Hematopoietic multipotent progenitor cell (in vitro differentiated cells): ENCODE data around the gene STXBP3. TPM values are rescaled to one million over a fixed set of nuclear protein-coding genes. Genes with fewer than 3 reads are reported as not detected.
A peak's percentile ranks its signal among the peaks of the same experiment; 100 is the strongest.

Source experiments
- DNase-seq, 3 donors: peaks; one replicate each; pipeline ENCODE4 v3.0.0-alpha.2; 2011 to 2015; ENCODE audit warnings: low read depth in 2 of 3, low spot score in 2 of 3
- total RNA-seq: library from RNA; depleted of rRNA; stranded (reverse); fragments of >200 nt; gene quantifications from one replicate; pipeline ENCODE4 v1.2.3, GENCODE V29; 2012

STXBP3 gene
- total RNA-seq, 1 donor: 19.9 TPM

- DNase-seq: no peak
Observed at GRCh38 chr1:108831225-108831624, 84.8 kb downstream of the STXBP3 start.

GRCh38 chr1:108832929-108833328 is 86.5 kb downstream of the STXBP3 start:
- DNase-seq: no peak

- DNase-seq: no peak
Observed at GRCh38 chr1:108841703-108842102, 95.2 kb downstream of the STXBP3 start.

GRCh38 chr1:108842525-108843181 is 96.2 kb downstream of the STXBP3 start:
- DNase-seq: no peak

GRCh38 chr1:108843390-108844137 is 97.1 kb downstream of the STXBP3 start:
- DNase-seq: no peak

GRCh38 chr1:108845446-108845845 is 99.0 kb downstream of the STXBP3 start:
- DNase-seq: no peak

- DNase-seq: no peak
Observed at GRCh38 chr1:108845991-108846390, 99.5 kb downstream of the STXBP3 start.

GRCh38 chr1:108847494-108847893 is 101.0 kb downstream of the STXBP3 start:
- no peak for DNase-seq

- DNase-seq: peak in 1 of 3 donors; percentile 27
Observed at GRCh38 chr1:108848806-108849205, 102.3 kb downstream of the STXBP3 start.

- DNase-seq: peak in 1 of 3 donors; percentile 41
Observed at GRCh38 chr1:108850929-108851328, 104.5 kb downstream of the STXBP3 start.

- no peak for DNase-seq
Observed at GRCh38 chr1:108851567-108851966, 105.1 kb downstream of the STXBP3 start.

GRCh38 chr1:108852221-108852975 is 105.9 kb downstream of the STXBP3 start:
- DNase-seq: peak in 2 of 3 donors; percentile 56 to 86

GRCh38 chr1:108854221-108855019 is 107.9 kb downstream of the STXBP3 start:
- no peak for DNase-seq

GRCh38 chr1:108856994-108857393 is 110.5 kb downstream of the STXBP3 start, which contains the start of gene AKNAD1:
Gene AKNAD1, minus strand, starts transcription at chr1:108857094. Its CDS starts 4,430 bp downstream, at chr1:108852664.
- DNase-seq: no peak

- DNase-seq: no peak
Observed at GRCh38 chr1:108858230-108858950, 111.9 kb downstream of the STXBP3 start.

Other genes with a start within 250 kb of the STXBP3 start
- gene EEIG2, start 186.6 kb upstream of the STXBP3 start, total RNA-seq: 15.3 TPM
- gene HENMT1, start 85.6 kb upstream of the STXBP3 start, total RNA-seq: 23.7 TPM
- 31.0 TPM for gene PRPF38B, start 54.4 kb upstream of the STXBP3 start, total RNA-seq
- gene FNDC7, start 33.8 kb upstream of the STXBP3 start, total RNA-seq: under 0.01 TPM
- gene AKNAD1, start 110.4 kb downstream of the STXBP3 start, total RNA-seq: 0.81 TPM
- gene GPSM2, start 130.3 kb downstream of the STXBP3 start, total RNA-seq: 24.2 TPM
- 13.7 TPM for gene CLCC1, start 216.8 kb downstream of the STXBP3 start, total RNA-seq